NCI-H2029 (cell line): Measurements from ENCODE around the gene APRT.
A peak's percentile ranks its signal among the peaks of the same experiment; 100 is the strongest.

ENCODE experiments used
- DNase-seq: peaks from one replicate; lab custom pipeline; 2025; lab: John Stamatoyannopoulos, UW

APRT gene

DNA sequence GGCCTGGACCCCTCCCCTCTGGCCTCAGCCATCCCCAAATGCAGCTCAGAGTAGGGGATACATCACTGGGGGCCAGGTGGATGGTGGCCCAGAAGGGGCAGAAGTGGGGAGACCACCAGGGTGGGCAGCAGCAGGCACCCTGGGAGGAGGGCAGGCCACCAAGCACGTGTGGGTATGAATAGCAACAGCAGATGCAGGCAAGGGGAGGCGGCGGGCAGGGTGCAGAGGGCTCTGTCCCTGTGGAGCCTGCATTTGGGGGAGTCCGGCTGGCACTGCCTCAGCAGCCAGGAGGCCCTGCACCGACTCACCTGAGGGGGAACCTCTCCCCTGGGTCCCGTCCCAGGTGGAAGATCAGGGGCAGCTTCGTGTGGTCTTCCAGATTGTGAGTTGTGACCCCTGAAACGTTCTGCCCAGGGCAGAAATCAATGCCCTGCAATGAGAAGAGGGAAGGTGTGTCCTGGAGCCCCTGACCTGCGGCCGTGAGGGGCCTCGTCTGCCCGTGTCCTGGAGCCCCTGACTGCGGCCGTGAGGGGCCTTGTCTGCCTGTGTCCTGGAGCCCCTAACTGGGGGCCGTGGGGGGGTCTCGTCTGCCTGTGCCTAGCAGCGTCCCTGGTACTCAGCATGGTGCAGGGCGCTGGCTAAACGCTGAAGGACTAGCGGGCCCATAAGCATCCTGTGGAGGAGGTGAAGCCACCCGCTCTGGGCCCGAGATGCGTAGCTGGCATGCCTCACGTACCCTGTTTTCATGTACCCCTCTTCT, 10.7 kb upstream of the APRT start:
- DNase-seq, result no peak

DNA sequence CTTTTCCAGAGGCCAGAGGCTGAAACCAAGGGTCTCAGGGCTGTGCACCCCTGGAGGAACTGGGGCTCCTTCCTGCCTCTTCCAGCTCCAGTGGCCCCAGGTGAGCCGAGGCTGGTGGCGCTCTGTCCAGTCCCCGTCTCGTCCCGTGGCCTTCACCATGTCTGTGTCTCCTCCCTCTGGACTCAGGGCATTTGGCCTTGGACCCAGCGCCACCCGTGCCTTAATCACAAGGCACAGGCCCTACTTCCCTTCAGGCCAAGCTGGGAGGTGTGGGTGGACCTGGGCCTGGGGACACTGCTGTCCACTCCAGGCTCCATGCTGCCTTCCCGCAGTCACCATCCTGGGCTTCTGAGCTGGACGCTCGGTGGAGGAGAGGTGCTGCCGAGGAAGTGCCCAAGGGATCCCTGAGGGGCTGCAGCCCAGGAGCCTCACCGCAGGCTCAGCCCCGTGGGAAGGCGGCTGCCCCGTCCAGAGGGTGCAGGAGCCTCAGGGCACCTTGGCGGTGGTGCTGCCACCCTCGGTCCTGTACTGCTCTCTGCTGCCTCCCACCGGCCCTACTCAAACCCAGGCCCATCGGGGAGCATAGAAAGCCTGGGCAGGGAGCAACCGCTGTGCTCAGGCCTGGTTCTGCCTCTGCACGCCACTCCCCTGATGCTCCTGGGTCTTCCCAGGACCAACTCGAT, 9.6 kb upstream of the APRT start:
- no peak for DNase-seq

DNA sequence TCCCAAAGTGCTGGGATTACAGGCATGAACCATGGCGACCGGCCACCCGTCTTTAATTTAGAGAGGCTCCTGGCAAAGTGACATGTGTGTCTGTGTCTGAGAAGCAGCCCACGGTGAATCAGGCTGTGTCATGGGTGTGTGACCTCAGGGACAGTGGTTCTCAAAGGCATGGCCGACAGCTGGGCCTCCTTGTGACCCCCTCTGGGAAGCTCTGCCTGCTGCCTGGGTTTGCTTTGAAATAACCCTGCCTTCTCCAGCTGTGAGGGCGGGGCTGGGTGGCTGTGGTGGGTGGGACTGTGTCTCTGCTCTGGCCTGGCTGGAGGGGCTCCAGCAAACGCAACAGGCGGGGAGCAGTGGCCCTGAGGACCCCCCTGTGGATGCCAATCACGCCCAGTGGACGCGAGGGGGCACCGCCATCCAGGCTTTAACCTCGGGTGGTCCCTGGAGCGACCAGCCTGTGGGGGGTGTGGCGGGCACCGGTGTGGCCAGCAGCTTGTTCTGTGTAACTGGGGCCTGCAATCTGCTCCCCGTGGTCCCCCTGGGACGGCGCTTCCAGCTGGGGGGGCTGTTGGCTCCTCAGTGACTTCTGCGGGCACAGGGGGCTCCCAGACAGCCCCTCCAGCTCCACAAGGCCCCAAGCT, 8.8 kb upstream of the APRT start:
- no peak for DNase-seq

DNA sequence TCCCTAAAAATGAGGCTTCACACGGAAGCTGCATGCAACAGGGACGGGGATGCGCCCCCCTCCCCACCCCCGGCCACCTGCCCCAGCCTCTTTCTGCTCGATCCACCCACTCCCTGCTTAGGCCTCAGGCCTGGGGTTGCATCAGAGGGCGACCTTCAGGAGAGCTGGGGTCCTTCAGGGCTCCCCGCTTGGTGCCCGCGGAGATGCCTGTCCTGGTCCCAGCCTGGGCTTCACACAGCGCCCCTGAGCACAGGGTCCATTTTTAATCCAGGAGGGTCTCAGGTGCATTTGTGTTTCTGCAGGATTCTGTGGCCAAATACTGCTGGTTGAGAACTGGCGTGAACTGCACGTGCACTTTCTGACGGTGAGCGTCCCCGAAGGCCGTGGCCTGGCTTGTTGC, 7.4 kb upstream of the APRT start:
- no peak for DNase-seq

DNA sequence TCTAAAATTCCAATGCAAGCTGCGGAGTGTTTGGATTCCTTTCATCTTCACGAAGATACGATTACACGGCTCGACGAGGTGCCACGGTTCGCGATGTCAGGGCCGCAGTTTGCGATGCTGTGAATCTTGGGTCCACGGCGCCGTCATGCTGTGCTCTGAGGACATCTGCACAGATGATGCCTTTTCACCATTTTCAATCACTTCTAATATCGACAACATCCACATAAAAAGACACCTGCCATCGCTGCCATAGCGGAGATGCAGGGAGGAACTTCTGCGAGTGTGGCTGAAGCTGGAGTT, 6.8 kb upstream of the APRT start:
- DNase-seq, result no peak

DNA sequence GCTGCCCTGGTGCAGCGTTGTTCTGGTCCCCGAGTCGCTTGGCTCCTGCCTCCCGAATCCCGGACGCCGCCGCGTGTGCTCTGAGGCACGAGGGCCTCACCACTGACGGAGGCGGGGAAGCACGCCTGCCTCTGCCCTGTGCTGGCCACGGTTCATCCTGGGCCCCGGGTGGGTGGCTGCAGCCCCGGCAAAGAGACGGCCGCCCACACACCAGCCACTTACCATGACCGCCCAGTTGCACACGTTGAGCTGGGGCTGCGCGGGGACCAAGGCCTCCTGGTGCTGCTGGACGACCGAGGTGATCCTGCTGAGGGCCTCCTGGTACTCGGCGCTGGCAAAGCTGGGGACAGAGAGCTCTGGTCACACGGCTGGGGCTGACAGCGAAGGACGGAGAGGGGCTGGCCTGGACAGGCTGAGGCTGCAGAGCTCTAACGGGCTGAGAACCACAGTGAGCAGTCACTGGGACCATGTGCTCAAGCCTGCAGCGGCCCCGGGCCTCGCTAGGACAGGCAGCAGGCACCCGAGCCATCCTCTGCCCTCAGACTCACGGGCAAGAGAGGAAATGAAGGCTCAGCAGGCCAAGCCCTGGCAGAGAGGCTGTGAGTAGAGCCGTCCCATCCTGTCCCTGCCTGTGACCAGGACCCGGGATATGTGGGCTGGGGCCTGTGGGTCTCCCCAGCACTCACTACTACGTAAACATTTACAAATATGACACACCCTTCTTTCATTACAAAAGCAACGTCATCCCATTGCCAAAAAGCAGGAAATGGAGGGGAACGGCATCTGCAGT, 6.3 kb upstream of the APRT start:
- no peak for DNase-seq

DNA sequence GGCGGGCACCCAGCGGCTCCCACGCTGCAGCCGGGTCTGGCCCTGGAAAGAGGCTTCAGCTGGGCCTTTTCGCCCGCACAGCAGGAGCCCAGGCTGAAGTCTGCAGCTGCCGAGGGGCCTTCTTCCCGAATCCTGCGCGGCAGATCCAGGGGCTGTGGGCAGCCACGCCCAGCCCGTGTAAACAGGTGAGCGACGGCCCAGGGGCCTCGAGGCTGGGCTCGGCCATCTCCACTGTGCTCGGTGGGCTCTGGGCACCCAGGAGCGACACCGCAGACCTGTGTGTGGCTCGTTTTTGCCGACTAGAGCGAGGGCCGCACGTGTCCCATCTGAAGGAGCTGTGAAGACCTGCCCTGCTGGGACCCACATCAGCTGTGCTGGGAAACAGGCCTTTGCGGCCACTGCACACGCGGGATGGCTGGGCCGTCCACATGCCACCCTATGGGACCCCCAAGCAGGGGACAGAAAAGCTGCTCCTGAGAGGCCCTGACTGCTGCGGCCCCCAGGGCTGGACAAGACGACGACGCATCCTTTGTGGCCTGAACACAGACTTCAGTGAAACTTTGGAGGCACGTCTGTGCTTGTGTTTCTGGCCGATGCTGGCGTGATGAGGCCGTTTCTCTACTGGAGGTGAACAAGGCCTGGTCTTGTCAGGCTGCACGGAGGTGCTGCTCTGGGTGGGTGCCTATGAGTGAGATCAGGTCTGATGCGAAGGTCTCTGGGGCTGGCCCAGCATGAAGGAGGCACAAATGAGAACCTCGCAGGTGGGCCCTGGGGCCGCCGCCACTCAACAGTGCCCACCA, 5.2 kb upstream of the APRT start:
- DNase-seq, result no peak

DNA sequence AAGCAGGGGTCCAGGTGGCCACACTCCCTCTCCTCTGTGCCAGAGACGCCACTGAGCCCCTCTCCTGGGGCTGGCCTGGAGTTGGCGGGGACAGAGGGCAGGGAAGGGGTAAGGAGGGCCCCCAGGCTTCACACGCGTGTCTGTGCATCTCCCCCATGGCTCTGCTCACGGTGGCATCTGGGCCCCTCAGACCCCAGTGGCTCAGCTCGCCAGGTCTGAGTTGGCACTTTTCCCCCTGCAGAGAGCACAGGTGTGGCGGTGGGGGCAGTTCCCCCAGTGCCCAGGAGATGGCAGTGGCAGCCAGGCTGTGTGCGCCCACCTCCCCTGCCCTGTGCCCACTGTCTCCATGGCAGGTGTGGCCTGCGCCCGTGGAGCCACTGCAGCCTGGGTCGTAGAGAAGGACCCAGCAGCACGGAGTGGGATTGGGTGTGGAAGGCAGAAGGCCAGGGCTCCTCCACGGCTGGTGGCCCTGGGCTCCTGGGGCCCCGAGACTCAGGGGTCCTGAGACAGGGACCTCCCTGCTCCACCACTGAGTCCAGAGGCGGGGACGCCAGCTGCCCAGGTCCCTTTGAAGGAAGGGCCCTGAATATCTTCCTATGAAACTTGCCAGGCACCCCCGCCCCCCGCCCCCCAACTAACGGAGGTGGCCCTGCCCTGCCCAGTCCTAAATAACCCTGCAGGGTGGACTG, 4.3 kb upstream of the APRT start:
- DNase-seq, result peak; percentile 5

DNA sequence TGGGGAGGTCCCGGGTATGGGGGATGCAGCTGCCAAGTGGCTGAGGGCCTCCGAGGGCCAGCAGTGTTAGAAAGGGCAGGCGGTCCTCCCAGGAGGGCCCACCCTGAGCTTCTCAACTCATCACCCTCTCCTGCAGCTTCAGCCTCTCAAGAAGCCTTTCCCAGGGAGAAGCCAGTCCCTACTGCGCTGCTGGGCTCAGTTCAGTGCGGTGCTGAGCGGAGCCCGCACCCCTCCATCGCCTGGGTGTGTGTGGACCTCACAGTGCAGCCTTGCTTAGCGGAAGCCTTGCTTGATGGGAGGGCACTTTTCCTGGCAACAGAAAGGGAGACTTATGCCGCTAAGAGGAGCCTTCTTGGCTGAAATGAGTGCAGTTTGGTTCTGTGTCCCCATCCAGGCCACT, 3.5 kb upstream of the APRT start:
- DNase-seq, result no peak

DNA sequence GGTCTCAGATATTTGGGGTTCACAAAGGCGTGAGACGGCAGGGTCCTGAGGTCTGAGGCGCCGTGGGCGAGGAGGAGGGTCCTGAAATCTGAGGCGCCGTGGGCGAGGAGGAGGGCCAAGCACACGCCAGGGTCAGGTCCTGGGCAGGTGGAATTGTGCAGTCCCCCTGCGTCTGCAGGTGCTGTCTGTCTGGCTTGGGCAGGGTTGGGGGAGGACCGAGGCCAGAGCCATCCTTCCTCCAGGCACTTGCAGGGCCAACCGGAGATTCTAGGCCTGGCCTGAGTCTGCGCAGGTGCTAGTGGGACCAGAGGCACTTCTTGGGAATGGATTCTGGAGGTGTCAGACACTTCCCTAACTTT, 2.4 kb upstream of the APRT start:
- no peak for DNase-seq

DNA sequence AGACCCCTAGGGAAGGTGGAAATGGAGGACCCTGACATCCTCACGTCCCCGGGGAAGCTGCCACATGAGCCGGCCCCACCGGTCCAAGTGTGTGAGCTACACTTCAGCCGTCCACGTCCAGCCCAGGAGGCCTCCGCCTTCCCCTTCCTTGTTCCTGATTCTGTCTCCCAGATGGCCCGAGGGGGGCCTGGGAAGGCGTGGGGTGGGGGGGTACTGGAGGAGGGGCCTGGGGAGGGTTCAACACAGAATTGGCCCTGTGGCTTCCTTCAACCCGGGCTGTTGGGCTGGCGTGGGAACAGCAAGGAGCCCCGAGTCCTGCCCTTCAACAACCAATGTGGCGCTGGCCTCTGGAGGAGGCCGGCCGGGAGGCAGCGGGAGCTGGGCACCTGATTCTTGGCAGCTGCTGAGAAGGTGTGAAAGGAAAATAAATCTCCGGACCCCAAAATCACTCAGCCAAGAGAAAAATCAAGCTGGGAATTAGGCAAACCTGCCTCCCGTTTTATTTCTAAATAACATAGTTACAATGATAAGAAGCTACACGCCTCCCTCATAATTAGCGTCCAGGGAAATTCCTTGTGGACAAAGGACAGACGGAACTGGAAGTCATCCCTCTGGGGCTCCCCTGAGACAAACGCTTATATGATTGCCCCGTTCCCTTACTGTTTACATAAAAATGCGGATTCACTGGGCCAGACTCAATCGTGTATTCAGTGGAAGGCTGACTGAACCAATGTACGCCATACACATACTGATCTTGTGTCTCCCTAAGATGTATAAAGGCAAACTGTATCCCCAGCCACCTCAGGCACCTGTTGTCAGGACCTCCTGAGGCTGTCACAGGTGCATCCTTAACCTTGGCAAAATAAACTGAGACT, 1.8 kb upstream of the APRT start:
- no peak for DNase-seq

DNA sequence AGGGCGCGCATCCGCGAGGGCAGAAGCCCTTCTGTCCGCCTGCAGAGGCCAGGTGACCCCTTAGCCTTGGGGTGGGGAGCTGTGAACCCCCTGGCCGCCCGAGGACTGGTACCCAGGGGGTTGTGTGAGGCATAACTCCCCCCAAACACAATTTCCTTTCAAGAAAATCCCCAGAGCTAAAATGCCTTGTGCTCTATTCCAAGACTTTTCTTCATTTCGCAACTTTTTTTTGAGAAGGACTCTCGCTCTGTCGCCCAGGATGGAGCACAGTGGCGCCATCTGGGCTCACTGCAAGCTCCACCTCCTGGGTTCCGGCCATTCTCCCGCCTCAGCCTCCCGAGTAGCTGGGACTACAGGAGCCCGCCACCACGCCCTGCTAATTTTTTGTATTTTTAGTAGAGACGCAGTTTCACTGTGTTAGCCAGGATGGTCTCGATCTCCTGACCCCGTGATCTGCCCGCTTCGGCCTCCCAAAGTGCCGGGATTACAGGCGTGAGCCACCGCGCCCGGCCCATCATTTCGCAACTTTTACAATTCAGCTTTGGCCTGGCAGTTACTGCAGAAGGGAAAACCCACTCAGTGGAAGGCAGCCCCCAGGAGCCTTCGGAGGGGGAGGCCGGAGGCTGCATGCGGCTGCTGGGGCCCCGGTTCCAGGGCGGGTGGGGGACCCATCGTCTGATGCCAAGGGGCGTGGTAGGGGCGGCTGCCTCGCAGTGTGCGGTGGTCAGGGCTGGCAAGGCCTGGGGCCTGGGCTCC, 963 bp upstream of the APRT start:
- DNase-seq, result no peak

DNA sequence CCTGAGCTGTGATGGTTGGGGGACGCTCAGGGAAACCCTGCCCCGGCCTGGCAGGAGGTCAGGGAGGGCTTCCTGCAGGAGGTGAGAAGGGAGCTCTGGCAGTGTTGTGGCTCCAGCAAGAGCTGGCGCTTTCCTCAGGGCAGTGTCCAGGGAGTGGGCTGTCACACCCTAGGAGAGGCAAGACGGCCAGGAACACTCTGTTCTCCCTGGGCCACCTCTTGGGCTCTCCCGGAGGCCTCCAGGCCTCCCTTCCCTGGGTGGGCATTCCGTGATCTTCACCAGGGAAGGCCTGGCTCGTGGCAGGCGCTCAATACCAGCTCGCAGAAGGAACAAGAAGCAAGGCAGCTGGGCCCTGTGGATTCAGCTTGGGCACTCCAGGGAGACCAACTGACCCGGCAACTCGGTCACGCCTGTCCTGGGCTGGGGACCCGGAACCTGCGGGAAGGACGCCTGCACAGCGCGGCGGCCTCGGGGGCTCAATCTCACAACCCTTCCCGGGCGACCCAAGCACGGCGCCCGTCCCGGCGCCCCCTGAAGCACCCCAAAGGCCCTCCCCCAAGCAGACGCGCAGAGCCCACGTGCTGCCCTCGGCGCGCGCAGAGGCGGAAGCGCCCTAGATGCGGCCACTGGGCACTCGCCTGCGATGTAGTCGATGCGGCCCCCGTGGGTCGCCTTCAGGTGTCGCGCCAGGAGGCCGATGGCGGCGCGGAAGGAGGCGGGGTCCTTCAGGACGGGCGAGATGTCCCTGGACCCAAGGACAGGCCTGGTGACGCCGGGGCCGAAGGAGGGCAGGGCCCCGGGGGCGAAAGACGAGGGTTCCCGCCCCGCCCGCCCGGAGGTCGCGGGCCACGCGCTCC, 588 bp downstream of the APRT start:
- DNase-seq, result peak; percentile 39

DNA sequence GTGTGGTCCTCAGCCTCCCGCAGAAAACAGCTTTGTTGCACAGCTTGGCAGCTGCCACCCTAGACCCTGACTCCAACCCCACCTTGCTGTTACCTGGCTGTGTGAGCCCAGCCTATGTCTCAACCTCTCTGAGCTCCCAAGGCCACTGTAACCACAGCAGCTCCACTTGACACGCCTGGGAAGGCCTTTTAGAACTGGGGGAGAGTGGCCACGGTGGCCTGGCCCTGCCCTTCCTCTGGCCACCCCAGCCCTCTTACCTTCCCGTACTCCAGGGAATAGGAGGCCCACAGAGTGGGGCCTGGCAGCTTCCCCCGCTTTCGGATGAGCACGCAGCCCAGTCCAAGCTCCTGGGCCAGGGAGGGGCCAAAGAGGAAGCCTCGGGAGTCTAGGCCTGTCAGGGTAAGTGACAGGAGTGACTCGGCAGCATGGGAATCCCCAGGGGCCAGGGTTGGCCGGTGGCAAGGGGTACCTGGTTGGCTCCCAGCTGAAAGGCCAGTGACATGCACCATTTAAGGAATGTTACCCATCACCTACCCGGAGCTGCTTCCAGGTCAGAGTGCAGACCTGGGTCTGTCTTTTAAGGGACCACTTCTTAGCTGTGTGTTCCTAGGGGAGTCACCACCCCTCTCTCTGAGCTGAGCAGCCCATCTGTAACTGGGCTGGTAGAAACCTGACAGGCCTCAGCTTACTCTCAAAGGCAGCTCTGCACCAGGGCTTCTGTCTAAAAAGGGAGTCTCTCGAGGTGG, 1.4 kb downstream of the APRT start:
- DNase-seq, result no peak

DNA sequence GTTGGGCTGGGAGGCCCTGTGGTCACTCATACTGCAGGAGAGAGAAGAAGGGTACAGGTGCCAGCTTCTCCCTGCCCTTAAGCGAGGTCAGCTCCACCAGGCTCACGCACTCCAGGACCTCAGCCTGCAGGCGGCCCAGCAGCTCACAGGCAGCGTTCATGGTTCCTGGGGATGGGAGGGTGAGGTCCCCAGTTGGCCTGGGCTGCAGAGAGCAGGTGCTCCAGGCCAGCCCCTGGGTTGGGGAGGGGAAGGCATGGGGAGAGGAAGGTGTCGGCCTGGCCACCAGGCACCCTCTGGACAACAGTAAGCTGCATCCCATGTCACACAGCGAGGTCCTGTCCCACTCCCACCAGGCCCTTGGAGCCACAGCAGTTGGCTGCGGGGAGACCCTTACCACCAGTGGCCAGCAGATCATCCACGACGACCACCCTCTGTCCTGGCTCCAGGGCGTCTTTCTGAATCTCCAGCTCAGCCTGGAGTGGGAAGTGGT, 2.0 kb downstream of the APRT start:
- no peak for DNase-seq

DNA sequence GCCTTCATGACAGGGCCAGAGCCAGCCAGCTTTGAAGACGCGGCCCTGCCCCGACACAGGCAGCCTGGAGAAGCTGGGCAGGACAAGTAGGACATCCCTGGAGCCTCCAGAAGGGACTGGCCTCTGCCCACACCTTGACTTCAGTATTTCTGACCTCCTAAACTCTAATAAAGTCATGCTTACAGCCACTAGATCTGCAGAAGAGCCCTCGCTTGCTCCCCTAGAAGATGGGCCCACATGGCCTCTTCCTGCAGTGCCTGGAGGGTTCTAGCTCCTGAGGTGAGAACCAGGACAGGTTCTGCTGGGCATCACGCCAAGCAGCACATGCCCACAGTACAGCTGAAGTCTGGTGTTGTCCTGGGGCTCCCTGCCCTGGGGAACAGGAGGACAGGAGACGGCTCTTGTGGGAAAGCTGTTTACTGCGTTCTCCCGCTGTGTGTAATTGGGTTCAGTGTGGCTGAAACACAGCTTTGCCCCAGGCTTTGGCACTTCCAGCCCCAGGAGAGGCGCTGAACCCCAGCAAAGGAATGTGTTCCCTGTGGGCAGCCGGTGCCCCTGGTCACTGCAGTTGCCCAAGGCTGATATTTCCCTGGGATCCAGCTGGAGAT, 2.6 kb downstream of the APRT start:
- DNase-seq, result no peak
